DMS53 (cell line): ENCODE measurements around the gene C3orf18.
A peak's percentile ranks its signal among the peaks of the same experiment; 100 is the strongest.

ENCODE experiments used
- DNase-seq: peaks from one replicate; lab custom pipeline; 2025; lab: John Stamatoyannopoulos, UW

The C3orf18 gene

GRCh38 chr3:50603261-50604109, 35.9 kb upstream of the C3orf18 start:
- DNase-seq = no peak

DNA sequence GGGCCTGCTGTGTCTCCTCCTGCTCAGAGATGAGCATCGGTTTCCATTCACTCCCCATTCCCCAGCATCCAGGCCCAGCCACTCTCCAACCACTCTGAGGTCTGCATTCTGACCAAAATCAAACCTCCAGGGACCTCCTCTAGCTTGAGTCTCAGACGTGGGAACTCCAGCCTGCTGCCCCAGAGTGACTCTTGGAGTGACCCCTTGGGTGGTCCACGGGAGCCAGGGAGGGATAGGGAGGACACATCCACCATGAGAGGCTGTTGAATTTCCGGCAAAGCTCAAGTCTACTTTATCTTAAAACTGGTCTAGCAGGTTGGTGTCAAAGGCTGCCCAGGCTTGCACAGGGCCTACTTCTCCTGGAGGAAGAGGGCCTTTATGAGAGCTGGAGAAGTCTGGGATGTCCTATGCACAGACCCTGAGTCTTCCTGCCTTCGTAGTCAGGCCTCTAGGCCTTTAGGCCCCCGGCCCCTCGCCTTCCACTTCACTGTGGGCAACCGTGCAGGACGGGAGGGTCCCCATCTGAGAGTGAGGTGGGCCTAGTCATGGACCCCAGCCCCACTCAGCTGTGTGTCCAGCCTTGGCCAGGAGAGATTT, 35.1 kb upstream of the C3orf18 start:
- peak; percentile 77 for DNase-seq

DNA sequence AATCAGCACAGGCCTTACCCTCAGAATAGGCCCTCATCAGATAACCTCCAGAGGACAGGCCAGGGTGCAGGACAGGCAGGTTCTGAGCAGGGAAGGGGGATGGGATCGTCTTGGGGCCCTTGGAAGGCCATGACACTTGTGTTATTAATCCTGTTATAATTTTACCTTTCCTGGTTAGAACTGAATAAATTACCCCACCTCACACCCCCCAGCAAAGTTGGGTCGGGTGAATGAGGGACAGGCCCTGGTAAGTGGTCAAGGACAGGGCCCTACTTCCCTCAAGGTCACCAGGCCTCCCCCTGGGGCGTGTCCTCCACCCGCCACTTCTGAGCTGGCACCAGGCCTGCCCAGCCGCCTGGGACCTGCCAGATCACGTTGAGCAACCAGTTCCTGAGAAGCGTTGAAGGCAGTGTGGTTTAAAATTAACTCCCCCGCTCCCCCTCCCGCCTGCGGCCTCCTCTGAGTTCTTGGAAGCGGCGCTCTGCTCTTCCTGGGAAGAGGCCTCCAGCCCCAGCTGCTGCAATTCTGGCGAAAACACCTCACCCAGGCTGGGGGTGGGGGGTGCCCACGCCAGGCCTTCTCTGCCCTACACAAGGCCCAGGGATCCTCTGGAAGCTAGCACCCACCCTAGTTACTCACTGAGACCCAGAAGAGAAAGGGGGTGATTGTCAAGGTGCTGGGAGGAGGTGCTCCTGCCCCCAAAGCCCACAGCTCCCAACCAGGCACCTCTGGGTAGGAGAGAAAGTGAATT, 33.5 kb upstream of the C3orf18 start:
- DNase-seq = peak; percentile 91

- DNase-seq = no peak
Observed at GRCh38 chr3:50600141-50600753, 32.7 kb upstream of the C3orf18 start.

GRCh38 chr3:50599716-50600118, 32.2 kb upstream of the C3orf18 start:
- DNase-seq = no peak

GRCh38 chr3:50599115-50599715, 31.7 kb upstream of the C3orf18 start:
- no peak for DNase-seq

GRCh38 chr3:50594253-50594785, 26.8 kb upstream of the C3orf18 start:
- DNase-seq = no peak

- no peak for DNase-seq
Observed at GRCh38 chr3:50592568-50592967, 25.0 kb upstream of the C3orf18 start.

GRCh38 chr3:50591196-50591741, 23.7 kb upstream of the C3orf18 start:
- DNase-seq = no peak

- DNase-seq = no peak
Observed at GRCh38 chr3:50588759-50589433, 21.3 kb upstream of the C3orf18 start.

GRCh38 chr3:50587806-50588758, 20.5 kb upstream of the C3orf18 start:
- DNase-seq = no peak

DNA sequence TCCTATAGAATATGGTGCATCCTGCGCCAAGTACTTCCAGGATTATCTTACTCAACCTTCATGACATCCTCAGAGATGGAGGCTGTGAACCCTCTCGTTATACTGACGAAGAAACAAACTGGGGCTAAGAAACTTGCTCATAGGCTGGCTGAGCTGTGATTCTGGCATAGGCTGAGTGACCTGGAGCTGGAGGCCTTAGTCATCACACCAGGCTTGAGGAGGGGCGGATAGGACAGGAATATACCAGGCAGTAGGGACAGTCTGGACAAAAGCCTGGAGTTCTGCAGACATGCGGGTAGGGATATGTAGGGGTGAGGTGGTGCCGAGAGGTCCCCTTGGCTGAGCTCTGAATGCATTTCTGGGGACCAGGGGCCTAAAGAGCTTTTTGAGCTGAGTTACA, 19.8 kb upstream of the C3orf18 start:
- no peak for DNase-seq

DNA sequence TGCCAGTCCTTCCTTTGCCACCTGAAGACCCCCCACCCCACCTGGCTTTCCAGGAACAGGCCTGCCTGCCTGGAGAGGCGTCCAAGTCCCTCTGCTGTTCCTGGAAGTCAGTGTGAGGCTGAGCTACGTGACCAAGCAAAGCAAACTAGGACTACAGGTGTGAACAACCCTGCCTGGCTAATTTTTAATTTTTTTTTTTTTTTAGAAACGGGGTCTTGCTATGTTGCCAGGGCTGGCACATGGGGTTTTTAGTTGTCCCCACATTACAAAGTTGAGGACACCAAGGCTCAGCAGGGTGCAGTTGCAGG, 19.2 kb upstream of the C3orf18 start:
- DNase-seq = no peak

DNA sequence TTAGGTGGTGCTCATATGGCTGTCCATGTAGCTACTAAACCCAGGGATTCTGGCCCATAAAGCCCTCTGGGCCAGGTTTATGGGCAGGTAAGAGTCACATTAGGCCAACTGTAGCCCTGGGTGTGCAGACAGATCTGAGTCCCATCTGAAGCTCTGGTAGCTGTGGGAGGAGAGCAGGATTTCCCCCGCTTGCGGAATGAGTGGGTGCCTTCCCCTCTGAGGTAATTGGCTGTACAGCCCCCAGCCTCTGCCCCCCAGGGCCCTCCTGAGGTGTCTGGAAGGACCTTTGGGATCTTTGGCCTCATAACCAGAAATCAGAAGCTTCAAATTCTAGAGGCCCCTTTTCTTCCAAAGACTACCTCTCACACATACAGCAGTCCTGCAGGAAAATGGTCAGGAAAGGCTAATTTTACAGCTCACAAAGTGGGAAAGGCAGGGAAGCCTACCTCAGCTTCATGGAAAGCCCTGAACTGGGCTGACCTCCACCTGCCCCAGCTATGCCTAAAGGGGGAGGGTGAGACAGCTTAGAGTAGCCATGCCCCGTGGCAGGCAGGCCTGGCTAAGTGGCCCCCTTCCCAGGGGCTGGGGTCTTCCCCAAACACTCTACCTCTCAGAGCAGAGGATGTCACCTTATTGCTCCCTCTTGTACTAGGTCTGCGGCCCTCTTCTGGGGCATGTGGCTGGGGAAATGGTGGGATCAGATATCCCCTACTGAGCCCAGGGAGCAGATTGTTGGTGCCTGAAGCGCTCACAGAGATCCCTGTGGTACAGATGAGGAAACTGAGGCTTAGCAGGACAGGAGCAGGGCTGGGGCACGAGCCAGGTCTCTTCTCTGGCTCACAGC, 18.6 kb upstream of the C3orf18 start:
- DNase-seq = no peak

DNA sequence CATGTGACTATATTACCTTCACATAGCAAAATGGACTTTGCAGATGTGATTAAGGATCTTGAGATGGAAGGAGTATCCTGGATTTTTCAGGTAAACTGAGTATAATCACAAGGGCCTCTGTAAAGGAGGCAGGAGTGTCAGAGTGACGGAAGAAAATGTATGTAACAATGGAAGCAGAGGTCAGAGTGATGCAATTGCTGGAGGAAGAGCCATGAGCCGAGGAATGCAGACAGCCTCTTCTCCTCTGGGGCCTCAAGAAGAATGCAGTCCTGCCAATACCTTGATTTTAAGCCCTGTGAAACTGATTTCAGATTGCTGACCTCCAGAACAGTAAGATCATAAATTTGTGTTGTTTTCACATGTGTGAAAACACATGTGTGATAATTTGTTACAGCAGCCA, 16.8 kb upstream of the C3orf18 start:
- no peak for DNase-seq

GRCh38 chr3:50583897-50584296, 16.4 kb upstream of the C3orf18 start:
- no peak for DNase-seq

- no peak for DNase-seq
Observed at GRCh38 chr3:50582083-50582482, 14.5 kb upstream of the C3orf18 start.

DNA sequence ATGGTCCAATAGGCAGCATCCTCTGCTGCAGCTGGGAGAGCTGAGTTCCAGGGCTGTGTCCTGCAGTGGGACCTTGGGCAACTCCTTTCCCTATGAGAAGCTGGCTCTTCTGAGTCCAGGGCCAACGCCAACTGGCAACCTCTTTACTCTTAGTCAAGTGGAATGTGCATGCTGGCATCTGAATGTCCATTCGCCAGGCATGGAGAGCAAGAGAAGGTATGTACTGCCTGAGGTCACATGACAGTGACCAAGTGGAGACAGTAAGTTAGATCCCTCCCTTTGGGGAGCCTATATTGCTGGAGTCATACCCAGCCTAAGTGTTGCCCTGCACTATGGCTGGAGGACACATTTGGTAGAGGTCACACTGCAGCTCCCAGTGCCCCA, 13.9 kb upstream of the C3orf18 start:
- no peak for DNase-seq
